Measurements from ENCODE around the gene ETV6.

DNA sequence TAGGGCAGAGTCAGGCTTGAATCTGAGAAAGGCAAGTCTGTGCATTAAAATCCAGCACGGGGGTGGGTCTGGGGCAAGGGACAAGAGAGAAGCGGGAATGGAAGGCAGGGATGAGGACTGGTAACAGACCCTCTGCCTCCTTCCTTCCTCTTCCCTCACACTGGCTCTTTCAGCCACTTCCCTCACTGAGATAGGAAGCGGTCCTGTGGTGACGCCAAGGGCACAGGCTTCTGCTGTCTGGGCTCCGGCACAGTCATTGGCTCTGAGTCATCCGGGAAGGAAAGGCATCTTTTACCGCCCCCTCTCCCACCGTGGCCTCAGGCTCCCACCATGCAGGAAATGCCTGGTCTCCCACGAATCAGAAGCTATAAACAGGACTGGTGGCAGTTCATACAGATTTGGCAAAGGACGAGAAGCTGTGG, 70.2 kb downstream of the ETV6 start:
- TF ChIP-seq CTCF (conservative IDR thresholded peaks at IDR 0.05; ENCODE audit: low read length) (no peak), EZH2phosphoT487 (IDR thresholded peaks at IDR 0.05; ENCODE audit: borderline replicate concordance, low read depth, low read length) (no peak)
